Transverse colon (tissue), 4 donors: ENCODE results near the gene MGA. TPM values are rescaled to one million over a fixed set of nuclear protein-coding genes. Genes with fewer than 3 reads are reported as not detected.

Source experiments
- DNase-seq: peaks from one replicate; pipeline ENCODE4 v3.0.0-alpha.2; 2019
- H3K27ac ChIP-seq, 4 donors: fragments of 200-600 bp; sonication (generic); 2 replicates each; pipeline ENCODE4 v1.5.1; 2016 to 2018; ENCODE audit warnings: inconsistent platforms in 4 of 4
- H3K27me3 ChIP-seq: fragments of 200-600 bp; sonication (generic); 2 replicates; pipeline ENCODE4 v1.5.1; 2017; ENCODE audit warnings: inconsistent platforms
- H3K36me3 ChIP-seq, 4 donors: fragments of 200-600 bp; sonication (generic); 2 replicates each; pipeline ENCODE4 v1.5.1; 2017 to 2019; ENCODE audit warnings: inconsistent platforms in 4 of 4
- H3K4me1 ChIP-seq, 4 donors: fragments of 200-600 bp; sonication (generic); 2 replicates each; pipeline ENCODE4 v1.5.1; 2017 to 2020; ENCODE audit warnings: inconsistent platforms in 4 of 4
- H3K4me3 ChIP-seq, 4 donors: fragments of 200-600 bp; sonication (generic); 1 replicate in 1 of 4; 2 replicates in 3 of 4; pipeline versions ENCODE4 v1.5.1 to v1.6.1; 2017 to 2019; ENCODE audit warnings: inconsistent platforms in 4 of 4
- H3K9me3 ChIP-seq, 2 donors: fragments of 200-600 bp; sonication (generic); 2 replicates each; pipeline ENCODE4 v1.5.1; 2017 to 2019; ENCODE audit warnings: inconsistent platforms in 2 of 2
- EP300 ChIP-seq: sonication (generic); formaldehyde crosslinking; IDR thresholded peaks from one replicate; pipeline ENCODE4 v1.6.1; 2017; ENCODE audit warnings: antibody characterized with exemption, low read depth
- POLR2A ChIP-seq: fragments of 450-650 bp; IDR thresholded peaks from one replicate; pipeline ENCODE4 v1.6.1; 2016; ENCODE audit warnings: antibody characterized with exemption, mild to moderate bottlenecking, moderate library complexity
- POLR2AphosphoS5 ChIP-seq, 3 donors: sonication (generic); formaldehyde crosslinking; IDR thresholded peaks; one replicate each; pipeline ENCODE4 v1.6.1; 2016; ENCODE audit warnings: antibody characterized with exemption in 3 of 3
- WGBS, 2 donors: methylation state at CpG; one replicate each; pipeline ENCODE4 v1.1.5; 2018; ENCODE audit warnings: low coverage in 1 of 2; 5-methylcytosine and 5-hydroxymethylcytosine counted together
- in situ Hi-C, 4 donors: fragments of 200-750 bp; cut with MboI; loops; one replicate each; pipeline versions ENCODE4 v1.15.0 to v1.15.1; 2017; ENCODE audit warnings: low sequenced_read_pairs in 3 of 4, low pct_ligation_motif_present in 1 of 4, low pct_unique_long_range_greater_than_20kb in 1 of 4
- intact Hi-C: fragments of 100-400 bp; cut with DNase I; formaldehyde crosslinking; loops from one replicate; pipeline ENCODE4 v1.15.1; 2023; ENCODE audit warnings: low total_unique reads
- total RNA-seq, 4 donors: library from RNA; depleted of rRNA; stranded (reverse); fragments of >200 nt; gene quantifications; one replicate each; pipeline ENCODE4 v1.1.0, GENCODE V29; 2016
- TF ChIP-seq, protein P1 (sequence below), 5 experiments: fragments of 200-600 bp in 3 of 5; fragments of 450-650 bp in 2 of 5; sonication (generic) in 3 of 5; IDR thresholded peaks; 1 replicate in 2 of 5; 2 replicates in 3 of 5; pipeline ENCODE4 v1.5.1; 2016 to 2017; ENCODE audit warnings: antibody characterized with exemption in 5 of 5, inconsistent platforms in 3 of 5, mild to moderate bottlenecking in 2 of 5, moderate library complexity in 1 of 5

The MGA gene
- total RNA-seq, 4 donors from 2014 or later, result 12.3 to 33.2 (median 27.6) TPM

DNA sequence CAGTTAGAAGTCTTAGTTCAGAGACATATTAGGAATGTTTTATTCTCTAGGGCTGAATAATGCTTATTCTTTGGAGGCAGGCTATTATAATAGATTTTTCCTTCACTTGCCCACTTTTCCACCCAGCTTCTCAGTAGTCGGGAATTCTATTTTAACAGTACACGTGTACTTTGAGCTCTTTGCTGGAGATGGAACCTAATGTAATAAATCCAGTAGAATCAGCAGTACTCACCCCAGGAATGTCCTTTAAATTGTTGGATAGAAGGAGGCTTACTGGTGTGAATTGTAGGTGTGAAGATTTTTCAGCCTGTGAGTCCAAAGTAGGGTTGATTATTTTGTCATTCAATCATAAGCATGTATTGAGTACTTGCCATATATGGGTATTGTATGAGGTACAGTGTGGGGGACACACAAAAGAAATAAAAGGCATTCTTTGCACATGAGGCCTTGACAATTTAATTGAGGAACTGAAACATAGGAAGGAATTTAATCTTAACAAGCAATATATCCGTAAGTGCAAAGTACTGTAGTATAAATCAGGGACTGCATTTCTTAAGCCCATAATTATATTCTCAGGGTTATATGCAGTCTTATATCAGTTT lies 29.5 kb upstream of the MGA start:
- no peak for TF ChIP-seq POLR2AphosphoS5 (IDR thresholded peaks at IDR 0.05)
- no peak for DNase-seq
- Histone ChIP-seq H3K27ac (peak overlapping the region in 1 of 4 donors; percentile 26), H3K4me1 (peaks cover 0 to 18% (median 7%) of the 10 kb centered on the region in 4 donors), H3K4me3 (no peak overlapping the region), H3K9me3 (no peaks in the 10 kb centered on the region), H3K27me3 (no peaks in the 10 kb centered on the region), H3K36me3 (no peaks in the 10 kb centered on the region)
- intact Hi-C loops, result no loop called here
- in situ Hi-C loops, result no loop called here
- WGBS, 2 donors, result 44% methylated on average over 3 of the region's 3 CpGs

DNA sequence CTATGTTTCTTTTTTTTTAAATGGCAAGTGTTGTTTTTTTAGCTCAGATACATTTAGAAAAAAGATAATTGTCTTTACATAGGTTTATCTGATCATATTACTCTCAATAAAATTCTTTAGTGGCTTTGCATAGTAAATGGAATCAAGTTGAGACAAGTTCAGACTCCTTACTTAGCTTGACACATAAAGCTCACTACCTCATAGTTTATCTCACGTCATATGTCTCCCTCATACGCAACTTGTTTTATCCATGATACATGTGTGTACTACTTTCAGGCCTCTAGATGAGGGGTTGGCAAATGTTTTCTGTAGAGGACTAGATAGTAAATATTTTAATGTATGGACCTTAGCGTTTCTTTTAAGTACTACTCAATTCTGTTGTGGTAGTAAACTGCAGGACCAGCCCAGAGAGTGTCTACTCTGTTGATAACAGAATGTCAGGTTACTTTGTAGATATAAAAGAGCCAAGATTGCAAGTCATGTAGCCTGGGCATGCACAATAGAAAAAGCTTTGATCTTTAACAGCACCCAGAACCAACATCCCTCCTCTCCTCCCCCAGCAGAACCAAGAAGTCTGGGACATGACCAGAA lies 28.2 kb upstream of the MGA start:
- Histone ChIP-seq H3K27ac (peak overlapping the region in 1 of 4 donors; percentile 26), H3K27me3 (no peaks in the 10 kb centered on the region), H3K36me3 (no peaks in the 10 kb centered on the region), H3K9me3 (no peaks in the 10 kb centered on the region), H3K4me3 (no peak overlapping the region), H3K4me1 (peaks cover 0 to 18% (median 7%) of the 10 kb centered on the region in 4 donors)
- TF ChIP-seq POLR2A (no peak), POLR2AphosphoS5 (IDR thresholded peaks at IDR 0.05) (no peak), EP300 (no peak)
- TF ChIP-seq, protein P1, sequence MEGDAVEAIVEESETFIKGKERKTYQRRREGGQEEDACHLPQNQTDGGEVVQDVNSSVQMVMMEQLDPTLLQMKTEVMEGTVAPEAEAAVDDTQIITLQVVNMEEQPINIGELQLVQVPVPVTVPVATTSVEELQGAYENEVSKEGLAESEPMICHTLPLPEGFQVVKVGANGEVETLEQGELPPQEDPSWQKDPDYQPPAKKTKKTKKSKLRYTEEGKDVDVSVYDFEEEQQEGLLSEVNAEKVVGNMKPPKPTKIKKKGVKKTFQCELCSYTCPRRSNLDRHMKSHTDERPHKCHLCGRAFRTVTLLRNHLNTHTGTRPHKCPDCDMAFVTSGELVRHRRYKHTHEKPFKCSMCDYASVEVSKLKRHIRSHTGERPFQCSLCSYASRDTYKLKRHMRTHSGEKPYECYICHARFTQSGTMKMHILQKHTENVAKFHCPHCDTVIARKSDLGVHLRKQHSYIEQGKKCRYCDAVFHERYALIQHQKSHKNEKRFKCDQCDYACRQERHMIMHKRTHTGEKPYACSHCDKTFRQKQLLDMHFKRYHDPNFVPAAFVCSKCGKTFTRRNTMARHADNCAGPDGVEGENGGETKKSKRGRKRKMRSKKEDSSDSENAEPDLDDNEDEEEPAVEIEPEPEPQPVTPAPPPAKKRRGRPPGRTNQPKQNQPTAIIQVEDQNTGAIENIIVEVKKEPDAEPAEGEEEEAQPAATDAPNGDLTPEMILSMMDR (IDR thresholded peaks at IDR 0.05), result no peak
- in situ Hi-C loops (no loop called here), intact Hi-C loops (no loop called here)
- no peak for DNase-seq
- 84 to 91% methylated on average over 3 of the region's 3 CpGs for WGBS, 2 donors

DNA sequence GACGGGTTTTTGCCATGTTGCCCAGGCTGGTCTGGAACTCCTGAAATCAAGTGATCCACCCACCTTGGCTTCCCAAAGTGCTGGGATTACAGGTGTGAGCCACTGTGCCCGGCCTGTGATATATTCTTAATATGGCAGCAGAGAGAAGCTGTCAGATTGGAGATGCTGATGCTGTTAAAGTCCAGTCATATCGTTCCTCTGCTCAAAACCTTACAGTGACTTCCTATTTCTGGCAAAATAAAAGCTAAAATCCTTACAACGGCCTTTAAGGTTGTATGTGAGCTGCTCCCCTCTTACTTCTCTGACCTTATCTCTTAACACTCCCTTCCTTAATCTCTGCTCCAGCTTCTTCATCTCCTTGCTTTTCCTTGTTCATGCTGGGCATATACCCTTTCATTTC lies 26.6 kb upstream of the MGA start:
- no peak for DNase-seq
- no peak overlapping the region for H3K27ac ChIP-seq
- in situ Hi-C loops, result no loop called here
- TF ChIP-seq POLR2A, result no peak
- no peak for TF ChIP-seq POLR2AphosphoS5 (IDR thresholded peaks at IDR 0.05)
- WGBS, 2 donors, result 75 to 93% methylated on average over 2 to 4 of the region's 4 CpGs
- no peaks in the 10 kb centered on the region for H3K27me3 ChIP-seq
- H3K4me1 ChIP-seq, result peaks cover 0 to 18% (median 7%) of the 10 kb centered on the region in 4 donors
- intact Hi-C loops, result no loop called here
- H3K4me3 ChIP-seq, result no peak overlapping the region
- no peaks in the 10 kb centered on the region for H3K36me3 ChIP-seq
- H3K9me3 ChIP-seq, result no peaks in the 10 kb centered on the region

DNA sequence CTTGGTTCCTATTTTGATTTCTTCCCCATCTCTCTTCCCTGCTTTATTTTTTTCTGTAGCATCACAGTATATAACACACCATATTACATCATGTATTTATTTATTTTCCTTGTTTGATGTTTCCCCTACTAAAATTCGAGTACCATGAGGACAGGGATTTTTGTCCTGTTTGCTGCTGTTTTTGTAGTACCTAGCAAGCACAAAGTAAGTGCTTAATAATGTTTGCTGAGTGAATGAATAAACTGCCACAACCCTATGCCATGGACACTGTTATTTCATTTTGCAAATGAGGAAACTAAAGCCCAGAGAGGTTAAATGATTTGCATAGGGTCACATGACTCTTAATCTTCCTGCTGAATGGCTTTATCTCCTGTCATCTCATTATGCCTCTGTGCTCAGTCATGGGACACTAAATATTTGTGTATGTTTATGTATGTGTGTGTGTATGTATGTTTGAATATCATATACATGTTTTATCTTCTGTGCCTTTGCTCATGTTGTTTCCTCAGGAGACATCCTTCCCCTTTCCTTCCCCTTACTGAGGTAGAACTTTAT lies 26.1 kb upstream of the MGA start:
- intact Hi-C loops (no loop called here), in situ Hi-C loops (no loop called here)
- Histone ChIP-seq H3K27me3 (no peaks in the 10 kb centered on the region), H3K27ac (no peak overlapping the region), H3K36me3 (no peaks in the 10 kb centered on the region), H3K4me3 (no peak overlapping the region), H3K9me3 (no peaks in the 10 kb centered on the region), H3K4me1 (peaks cover 0 to 18% (median 7%) of the 10 kb centered on the region in 4 donors)
- 33 to 40% methylated on average over 1 of the region's 1 CpG for WGBS, 2 donors
- TF ChIP-seq POLR2A, result no peak
- TF ChIP-seq POLR2AphosphoS5 (IDR thresholded peaks at IDR 0.05), result no peak
- no peak for TF ChIP-seq EP300
- TF ChIP-seq, protein P1 (IDR thresholded peaks at IDR 0.05), result no peak
- no peak for DNase-seq

DNA sequence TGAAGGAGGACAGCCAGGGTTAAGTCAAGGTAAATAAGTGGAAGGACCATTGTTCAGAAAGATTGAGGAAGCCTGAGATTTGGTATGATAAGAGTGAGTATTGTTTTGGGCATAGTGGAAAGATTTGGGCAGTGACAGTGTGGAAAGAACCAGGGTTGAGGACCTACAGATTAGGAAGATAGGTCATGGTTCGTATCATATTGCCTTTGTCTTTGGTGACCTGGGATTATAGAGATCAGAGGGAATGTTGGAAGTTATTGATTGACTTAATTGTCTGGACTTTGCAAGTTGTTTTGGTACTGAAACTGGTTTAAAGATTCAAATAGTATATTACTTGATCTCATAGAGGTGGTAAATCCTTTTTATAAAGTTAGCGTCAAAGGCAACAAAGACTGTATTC lies 23.1 kb upstream of the MGA start:
- WGBS, 2 donors, result 81 to 96% methylated on average over 2 of the region's 2 CpGs
- in situ Hi-C loops (no loop called here), intact Hi-C loops (no loop called here)
- DNase-seq, result no peak
- Histone ChIP-seq H3K4me3 (no peak overlapping the region), H3K4me1 (no peaks in the 10 kb centered on the region), H3K9me3 (no peaks in the 10 kb centered on the region), H3K27me3 (no peaks in the 10 kb centered on the region), H3K36me3 (no peaks in the 10 kb centered on the region), H3K27ac (no peak overlapping the region)
- TF ChIP-seq, protein P1 (IDR thresholded peaks at IDR 0.05), result no peak
- TF ChIP-seq EP300, result no peak
- no peak for TF ChIP-seq POLR2AphosphoS5 (IDR thresholded peaks at IDR 0.05)
- TF ChIP-seq POLR2A, result no peak
